T-cell (primary cell): ENCODE data around the gene NES. TPM values are rescaled to one million over a fixed set of nuclear protein-coding genes. Genes with fewer than 3 reads are reported as not detected.

Experiments
- ATAC-seq, 4 experiments: fragments of 200-7000 bp in 3 of 4; fragments of 150-1000 bp in 1 of 4; cut with Tn5 transposase; replicated peaks in 1 of 4; 1 replicate in 3 of 4; 2 replicates in 1 of 4; pipeline ENCODE4 v1.10.0; 2021; ENCODE audit warnings: moderate library complexity in 3 of 4, mild to moderate bottlenecking in 2 of 4, moderate number of reproducible peaks in 1 of 4
- CTCF ChIA-PET, 2 donors: fragments of 300-600 bp; sonication (Branson Sonifier 250); formaldehyde crosslinking; loops; one replicate each; lab custom pipeline; 2022; ENCODE audit warnings: antibody characterized with exemption in 2 of 2; lab: Charles Lee
- POLR2A ChIA-PET, 2 donors: fragments of 300-600 bp; sonication (Branson Sonifier 250); formaldehyde crosslinking; loops; one replicate each; lab custom pipeline; 2022; ENCODE audit warnings: antibody characterized with exemption in 2 of 2; lab: Charles Lee
- DNase-seq, 35 experiments: peaks; one replicate each; pipeline versions ENCODE4 v3.0.0 to v3.0.0-alpha.2; 2013 to 2023
- H3K27ac ChIP-seq: one replicate; pipeline ENCODE4 v1.5.1; 2013; ENCODE audit warnings: low read length
- H3K27me3 ChIP-seq, 2 experiments: replicated peaks in 1 of 2; 1 replicate in 1 of 2; 2 replicates in 1 of 2; pipeline versions ENCODE4 v1.6.1 to v1.7.0; 2013; ENCODE audit warnings: low read length in 1 of 2, mixed read lengths in 1 of 2; ENCODE audit not compliant: control insufficient read depth in 2 of 2, insufficient read depth in 2 of 2; ENCODE audit errors: extremely low read depth in 1 of 2
- H3K36me3 ChIP-seq, 2 donors: 1 replicate in 1 of 2; 2 replicates in 1 of 2; pipeline versions ENCODE4 v1.6.1 to v1.7.0; 2013; ENCODE audit warnings: low read length in 1 of 2; ENCODE audit not compliant: control insufficient read depth in 2 of 2, insufficient read depth in 1 of 2; ENCODE audit errors: extremely low read depth in 1 of 2
- H3K4me1 ChIP-seq, 2 experiments: 1 replicate in 1 of 2; 2 replicates in 1 of 2; pipeline versions ENCODE4 v1.6.1 to v1.7.0; 2013; ENCODE audit warnings: low read length in 2 of 2, mixed read lengths in 1 of 2; ENCODE audit not compliant: insufficient read depth in 2 of 2, control insufficient read depth in 1 of 2; ENCODE audit errors: extremely low read depth in 1 of 2
- H3K4me3 ChIP-seq, 2 donors: 1 replicate in 1 of 2; 2 replicates in 1 of 2; pipeline versions ENCODE4 v1.5.1 to v1.7.0; 2013; ENCODE audit warnings: mild to moderate bottlenecking in 2 of 2, low read length in 1 of 2, moderate library complexity in 1 of 2; ENCODE audit not compliant: control insufficient read depth in 1 of 2; ENCODE audit errors: extremely low read depth in 1 of 2
- H3K9me3 ChIP-seq: 2 replicates; pipeline ENCODE4 v1.7.0; 2013
- H3K27ac Mint-ChIP-seq, 2 donors: one replicate each; pipeline ENCODE4 v1.8.0; 2020 to 2021; ENCODE audit warnings: mild to moderate bottlenecking in 2 of 2, mixed read lengths in 2 of 2
- H3K27me3 Mint-ChIP-seq, 2 donors: one replicate each; pipeline ENCODE4 v1.8.0; 2021 to 2022; ENCODE audit warnings: mixed read lengths in 2 of 2
- H3K36me3 Mint-ChIP-seq: one replicate; pipeline ENCODE4 v1.8.0; 2021; ENCODE audit warnings: mixed read lengths
- H3K4me1 Mint-ChIP-seq, 3 donors: one replicate each; pipeline ENCODE4 v1.8.0; 2020 to 2022; ENCODE audit warnings: mixed read lengths in 3 of 3, mild to moderate bottlenecking in 1 of 3
- H3K4me3 Mint-ChIP-seq, 3 donors: one replicate each; pipeline ENCODE4 v1.8.0; 2020 to 2022; ENCODE audit warnings: mild to moderate bottlenecking in 3 of 3, mixed read lengths in 3 of 3, moderate library complexity in 3 of 3
- H3K9me3 Mint-ChIP-seq, 3 donors: one replicate each; pipeline ENCODE4 v1.8.0; 2020 to 2022; ENCODE audit warnings: mixed read lengths in 3 of 3
- WGBS: methylation state at CpG from one replicate; pipeline ENCODE4 v1.1.5; 2013; ENCODE audit warnings: missing lambda C conversion rate; ENCODE audit not compliant: insufficient coverage; 5-methylcytosine and 5-hydroxymethylcytosine counted together
- total RNA-seq, 35 experiments: library from RNA in 6 of 35; stranded (reverse) in 6 of 35; fragments of 120-200 nt in 1 of 35; gene quantifications; one replicate each; pipeline versions ENCODE4 v1.2.1 to v1.2.4 and lab custom pipeline; 2013 to 2026

Gene NES
- total RNA-seq, 5 donors from 2014 or later (not counting 1 experiment from before 2014, with no cell fraction given), result 0.10 to 0.35 (median 0.25) TPM; not detected in 2

- POLR2A ChIA-PET, result no interaction called here
- no peak overlapping the region for H3K4me3 Mint-ChIP-seq
- H3K27ac Mint-ChIP-seq, result peak overlapping the region in 1 of 2 donors; percentile 60
- peaks cover 22 to 33% (median 25%) of the 10 kb centered on the region in 3 donors for H3K4me1 Mint-ChIP-seq
- Histone ChIP-seq H3K27ac (no peak overlapping the region), H3K36me3 (no peaks in the 10 kb centered on the region), H3K9me3 (no peaks in the 10 kb centered on the region), H3K4me3 (no peak overlapping the region), H3K4me1 (peaks cover 9 to 33% of the 10 kb centered on the region in 2 experiments), H3K27me3 (peaks cover 6 to 92% of the 10 kb centered on the region in 2 experiments)
- no peak for ATAC-seq
- DNase-seq, result no peak
- peaks cover 64 to 74% of the 10 kb centered on the region in 2 donors for H3K27me3 Mint-ChIP-seq
- no peaks in the 10 kb centered on the region for H3K9me3 Mint-ChIP-seq
- CTCF ChIA-PET, result no interaction called here
- no CpG with 5 or more reads among the region's 1 CpG for WGBS
- no peaks in the 10 kb centered on the region for H3K36me3 Mint-ChIP-seq
These were observed 22.5 kb downstream of the NES start for GRCh38 chr1:156654700-156655099.

GRCh38 chr1:156652992-156653355 lies 24.2 kb downstream of the NES start:
- Mint-ChIP-seq H3K9me3 (no peaks in the 10 kb centered on the region), H3K27me3 (peaks cover 78 to 87% of the 10 kb centered on the region in 2 donors), H3K4me1 (peaks cover 15 to 18% (median 16%) of the 10 kb centered on the region in 3 donors), H3K27ac (peak overlapping the region in 1 of 2 donors; percentile 41), H3K36me3 (no peaks in the 10 kb centered on the region), H3K4me3 (no peak overlapping the region)
- CTCF ChIA-PET, result interaction anchor here in 1 of 2 donors (0.6 kb wide), 1 partner anchor 267 kb away, joined by 9 read pairs; no protein-coding TSS in a partner anchor
- H3K27ac ChIP-seq, result no peak overlapping the region
- H3K36me3 ChIP-seq, result no peaks in the 10 kb centered on the region
- no peaks in the 10 kb centered on the region for H3K9me3 ChIP-seq
- peaks cover 7 to 17% of the 10 kb centered on the region in 2 experiments for H3K4me1 ChIP-seq
- ATAC-seq (no peak), DNase-seq (no peak)
- 70% methylated on average over 7 of the region's 9 CpGs for WGBS
- peaks cover 8 to 95% of the 10 kb centered on the region in 2 experiments for H3K27me3 ChIP-seq
- POLR2A ChIA-PET, result no interaction called here
- no peak overlapping the region for H3K4me3 ChIP-seq

- Mint-ChIP-seq H3K4me3 (no peak overlapping the region), H3K9me3 (no peaks in the 10 kb centered on the region), H3K27me3 (peaks cover 82 to 91% of the 10 kb centered on the region in 2 donors), H3K36me3 (no peaks in the 10 kb centered on the region), H3K27ac (peak overlapping the region in 1 of 2 donors; percentile 41), H3K4me1 (peaks cover 9 to 12% (median 10%) of the 10 kb centered on the region in 3 donors)
- no peak overlapping the region for H3K4me3 ChIP-seq
- peaks cover 8 to 95% of the 10 kb centered on the region in 2 experiments for H3K27me3 ChIP-seq
- POLR2A ChIA-PET, result no interaction called here
- H3K9me3 ChIP-seq, result no peaks in the 10 kb centered on the region
- WGBS, result 53% methylated on average over 13 of the region's 16 CpGs
- peaks cover 7 to 11% of the 10 kb centered on the region in 2 experiments for H3K4me1 ChIP-seq
- ATAC-seq, result no peak
- no peaks in the 10 kb centered on the region for H3K36me3 ChIP-seq
- DNase-seq, result no peak
- CTCF ChIA-PET, result interaction anchor here in 1 of 2 donors (0.6 kb wide), 1 partner anchor 267 kb away, joined by 9 read pairs; no protein-coding TSS in a partner anchor
- no peak overlapping the region for H3K27ac ChIP-seq
These were observed 24.8 kb downstream of the NES start for GRCh38 chr1:156652131-156652991.

- DNase-seq, result no peak
- no peak overlapping the region for H3K4me3 ChIP-seq
- Mint-ChIP-seq H3K36me3 (no peaks in the 10 kb centered on the region), H3K4me1 (peaks cover 0 to 7% (median 6%) of the 10 kb centered on the region in 3 donors), H3K27ac (no peak overlapping the region), H3K27me3 (peaks cover 72 to 88% of the 10 kb centered on the region in 2 donors), H3K9me3 (no peaks in the 10 kb centered on the region), H3K4me3 (no peak overlapping the region)
- no peaks in the 10 kb centered on the region for H3K36me3 ChIP-seq
- H3K9me3 ChIP-seq, result no peaks in the 10 kb centered on the region
- POLR2A ChIA-PET, result no interaction called here
- peaks cover 0 to 3% of the 10 kb centered on the region in 2 experiments for H3K4me1 ChIP-seq
- ATAC-seq, result no peak
- WGBS, result 10% methylated on average over 1 of the region's 2 CpGs
- CTCF ChIA-PET, result interaction anchor here (0.6 to 1.5 kb wide), 5 partner anchors 9 to 38 kb away, joined by 3 to 6 read pairs (median 3); no protein-coding TSS in a partner anchor
- H3K27ac ChIP-seq, result no peak overlapping the region
- H3K27me3 ChIP-seq, result peaks cover 11 to 94% of the 10 kb centered on the region in 2 experiments
These were observed 28.3 kb downstream of the NES start for GRCh38 chr1:156648951-156649350.

GRCh38 chr1:156648496-156648895 lies 28.7 kb downstream of the NES start:
- H3K4me1 Mint-ChIP-seq, result peaks cover 4 to 12% (median 11%) of the 10 kb centered on the region in 3 donors
- POLR2A ChIA-PET, result no interaction called here

GRCh38 chr1:156647351-156647750 lies 29.9 kb downstream of the NES start:
- Histone ChIP-seq H3K36me3 (no peaks in the 10 kb centered on the region), H3K4me3 (no peak overlapping the region), H3K27me3 (peaks cover 17 to 91% of the 10 kb centered on the region in 2 experiments), H3K27ac (no peak overlapping the region), H3K9me3 (no peaks in the 10 kb centered on the region), H3K4me1 (peaks cover 5 to 19% of the 10 kb centered on the region in 2 experiments)
- 83% methylated on average over 8 of the region's 10 CpGs for WGBS
- CTCF ChIA-PET, result no interaction called here
- Mint-ChIP-seq H3K9me3 (no peaks in the 10 kb centered on the region), H3K27ac (no peak overlapping the region), H3K4me3 (no peak overlapping the region), H3K27me3 (peaks cover 68 to 89% of the 10 kb centered on the region in 2 donors), H3K36me3 (no peaks in the 10 kb centered on the region), H3K4me1 (peaks cover 15 to 23% (median 21%) of the 10 kb centered on the region in 3 donors)
- POLR2A ChIA-PET, result no interaction called here
- ATAC-seq (no peak), DNase-seq (no peak)

More at GRCh38 chr1:156648496-156648895, 28.7 kb downstream of the NES start:
- Histone ChIP-seq H3K27me3 (peaks cover 11 to 94% of the 10 kb centered on the region in 2 experiments), H3K27ac (no peak overlapping the region), H3K4me3 (no peak overlapping the region), H3K9me3 (no peaks in the 10 kb centered on the region), H3K4me1 (peaks cover 0 to 8% of the 10 kb centered on the region in 2 experiments), H3K36me3 (no peaks in the 10 kb centered on the region)
- no peak for ATAC-seq
- H3K27ac Mint-ChIP-seq, result no peak overlapping the region
- peaks cover 71 to 88% of the 10 kb centered on the region in 2 donors for H3K27me3 Mint-ChIP-seq
- DNase-seq, result no peak
- H3K4me3 Mint-ChIP-seq, result no peak overlapping the region
- WGBS, result 83% methylated on average over 7 of the region's 10 CpGs
- no peaks in the 10 kb centered on the region for H3K36me3 Mint-ChIP-seq
- CTCF ChIA-PET, result interaction anchor here (0.8 to 1.5 kb wide), 3 partner anchors 9 to 21 kb away, joined by 3 to 5 read pairs (median 3); no protein-coding TSS in a partner anchor
- no peaks in the 10 kb centered on the region for H3K9me3 Mint-ChIP-seq
